HG03558 (cell line): Measurements from ENCODE around the gene THSD8.
"Not testable (repeated sequence)": the region's sequence is repeated elsewhere in the genome, so short reads cannot be mapped to it uniquely, and the experiment has no call there.

Source experiments
- ATAC-seq: cut with Tn5 transposase; IDR thresholded peaks from one replicate; pipeline ENCODE4 v1.9.1; 2021; ENCODE audit warnings: moderate number of reproducible peaks; ENCODE audit not compliant: unreplicated experiment; ENCODE audit errors: extremely low read depth

The THSD8 gene

DNA sequence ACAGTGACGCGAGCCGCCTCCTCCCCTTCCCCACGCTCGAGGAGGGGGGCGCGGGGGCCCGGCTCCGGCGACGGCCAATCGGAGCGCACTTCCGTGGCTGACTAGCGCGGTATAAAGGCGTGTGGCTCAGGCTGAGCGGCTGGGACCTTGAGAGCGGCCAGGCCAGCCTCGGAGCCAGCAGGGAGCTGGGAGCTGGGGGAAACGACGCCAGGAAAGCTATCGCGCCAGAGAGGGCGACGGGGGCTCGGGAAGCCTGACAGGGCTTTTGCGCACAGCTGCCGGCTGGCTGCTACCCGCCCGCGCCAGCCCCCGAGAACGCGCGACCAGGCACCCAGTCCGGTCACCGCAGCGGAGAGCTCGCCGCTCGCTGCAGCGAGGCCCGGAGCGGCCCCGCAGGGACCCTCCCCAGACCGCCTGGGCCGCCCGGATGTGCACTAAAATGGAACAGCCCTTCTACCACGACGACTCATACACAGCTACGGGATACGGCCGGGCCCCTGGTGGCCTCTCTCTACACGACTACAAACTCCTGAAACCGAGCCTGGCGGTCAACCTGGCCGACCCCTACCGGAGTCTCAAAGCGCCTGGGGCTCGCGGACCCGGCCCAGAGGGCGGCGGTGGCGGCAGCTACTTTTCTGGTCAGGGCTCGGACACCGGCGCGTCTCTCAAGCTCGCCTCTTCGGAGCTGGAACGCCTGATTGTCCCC lies 10.4 kb upstream of the THSD8 start, which contains the start of gene JUNB:
JUNB (plus strand) TSS at position 142 of the 706 bp plus-strand sequence; CDS start at position 428, 286 bp downstream.
- ATAC-seq = no peak

DNA sequence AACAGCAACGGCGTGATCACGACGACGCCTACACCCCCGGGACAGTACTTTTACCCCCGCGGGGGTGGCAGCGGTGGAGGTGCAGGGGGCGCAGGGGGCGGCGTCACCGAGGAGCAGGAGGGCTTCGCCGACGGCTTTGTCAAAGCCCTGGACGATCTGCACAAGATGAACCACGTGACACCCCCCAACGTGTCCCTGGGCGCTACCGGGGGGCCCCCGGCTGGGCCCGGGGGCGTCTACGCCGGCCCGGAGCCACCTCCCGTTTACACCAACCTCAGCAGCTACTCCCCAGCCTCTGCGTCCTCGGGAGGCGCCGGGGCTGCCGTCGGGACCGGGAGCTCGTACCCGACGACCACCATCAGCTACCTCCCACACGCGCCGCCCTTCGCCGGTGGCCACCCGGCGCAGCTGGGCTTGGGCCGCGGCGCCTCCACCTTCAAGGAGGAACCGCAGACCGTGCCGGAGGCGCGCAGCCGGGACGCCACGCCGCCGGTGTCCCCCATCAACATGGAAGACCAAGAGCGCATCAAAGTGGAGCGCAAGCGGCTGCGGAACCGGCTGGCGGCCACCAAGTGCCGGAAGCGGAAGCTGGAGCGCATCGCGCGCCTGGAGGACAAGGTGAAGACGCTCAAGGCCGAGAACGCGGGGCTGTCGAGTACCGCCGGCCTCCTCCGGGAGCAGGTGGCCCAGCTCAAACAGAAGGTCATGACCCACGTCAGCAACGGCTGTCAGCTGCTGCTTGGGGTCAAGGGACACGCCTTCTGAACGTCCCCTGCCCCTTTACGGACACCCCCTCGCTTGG lies 9.6 kb upstream of the THSD8 start:
- no peak for ATAC-seq

DNA sequence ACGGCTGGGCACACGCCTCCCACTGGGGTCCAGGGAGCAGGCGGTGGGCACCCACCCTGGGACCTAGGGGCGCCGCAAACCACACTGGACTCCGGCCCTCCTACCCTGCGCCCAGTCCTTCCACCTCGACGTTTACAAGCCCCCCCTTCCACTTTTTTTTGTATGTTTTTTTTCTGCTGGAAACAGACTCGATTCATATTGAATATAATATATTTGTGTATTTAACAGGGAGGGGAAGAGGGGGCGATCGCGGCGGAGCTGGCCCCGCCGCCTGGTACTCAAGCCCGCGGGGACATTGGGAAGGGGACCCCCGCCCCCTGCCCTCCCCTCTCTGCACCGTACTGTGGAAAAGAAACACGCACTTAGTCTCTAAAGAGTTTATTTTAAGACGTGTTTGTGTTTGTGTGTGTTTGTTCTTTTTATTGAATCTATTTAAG lies 9.0 kb upstream of the THSD8 start:
- no peak for ATAC-seq

DNA sequence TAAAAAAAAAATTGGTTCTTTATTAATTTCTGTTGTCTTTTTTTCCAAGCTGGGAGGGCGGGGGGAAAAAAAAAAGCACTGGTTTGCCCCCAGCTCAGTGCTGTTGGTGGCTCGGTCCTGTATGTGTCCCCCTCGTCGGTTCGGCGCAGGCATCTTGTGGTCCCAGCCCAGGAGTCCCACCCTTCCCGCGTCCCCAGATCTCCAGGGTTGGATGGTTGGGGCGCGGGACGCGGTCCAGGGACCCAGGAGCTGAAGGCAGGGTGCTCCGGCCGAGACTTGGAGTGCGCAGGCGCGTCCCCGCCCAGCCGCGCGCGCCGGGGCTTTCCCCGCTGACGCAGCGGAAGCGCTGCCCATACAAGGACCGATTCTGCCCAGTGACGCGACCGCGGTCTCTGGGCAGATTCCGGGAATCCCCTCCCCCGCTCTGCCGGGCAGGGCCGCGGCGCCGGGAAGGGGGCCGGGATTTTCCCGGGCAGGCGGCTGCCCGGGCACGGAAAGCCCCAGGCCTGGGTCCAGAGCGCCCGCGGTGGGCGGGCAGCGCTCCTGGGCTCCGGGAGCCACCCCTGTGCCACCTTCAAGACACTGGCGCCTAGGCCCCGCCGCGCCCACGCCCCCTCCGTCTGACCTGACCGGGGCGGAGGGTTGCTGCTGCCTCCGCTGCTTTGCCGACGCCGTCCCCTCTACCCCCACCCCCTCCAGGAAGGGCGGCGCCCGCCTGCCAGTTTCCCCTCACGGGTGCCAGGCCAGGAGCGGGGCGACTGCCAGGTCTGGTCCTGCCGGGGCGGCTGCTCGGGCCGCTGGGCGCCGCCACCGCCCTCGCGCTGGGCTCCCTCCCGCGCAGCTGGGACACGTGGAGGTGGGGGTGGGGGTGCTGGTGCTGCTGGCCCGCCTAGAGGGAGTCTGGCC lies 8.3 kb upstream of the THSD8 start:
- peak; percentile 23 for ATAC-seq

DNA sequence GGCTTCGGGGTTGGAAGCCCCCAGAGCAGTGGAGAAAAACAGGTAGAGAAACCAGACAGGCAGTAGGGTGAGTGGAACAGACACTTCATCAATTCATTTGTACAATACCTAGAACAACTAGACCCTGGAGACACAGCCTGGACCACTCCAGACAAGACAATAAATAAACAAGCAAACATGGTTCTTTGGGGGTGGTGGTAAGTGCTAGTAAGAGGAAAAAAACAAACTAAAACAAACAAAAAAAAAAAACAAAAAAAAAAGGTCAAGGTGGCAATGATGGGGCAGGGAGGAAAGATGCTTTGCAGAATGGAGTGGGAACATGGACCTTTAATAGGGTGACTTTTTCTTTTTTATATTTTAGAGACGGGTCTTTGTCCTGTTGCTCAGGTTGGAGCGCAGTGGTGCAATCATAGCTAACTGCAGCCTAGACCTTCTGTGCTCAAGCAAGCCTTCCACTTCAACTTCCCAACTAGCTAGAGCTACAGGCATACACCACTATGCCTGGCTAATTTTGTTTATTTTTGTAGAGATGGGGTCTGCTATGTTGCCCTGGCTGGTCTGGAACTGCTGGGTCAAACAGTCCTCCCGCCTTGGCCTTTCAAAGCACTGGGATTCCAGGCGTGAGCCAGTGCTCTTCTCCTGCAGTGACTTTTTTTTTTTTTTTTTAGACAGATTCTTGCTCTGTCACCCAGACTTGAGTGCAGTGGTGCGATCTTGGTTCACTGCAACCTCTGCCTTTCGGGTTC lies 7.5 kb upstream of the THSD8 start:
- ATAC-seq = no peak

DNA sequence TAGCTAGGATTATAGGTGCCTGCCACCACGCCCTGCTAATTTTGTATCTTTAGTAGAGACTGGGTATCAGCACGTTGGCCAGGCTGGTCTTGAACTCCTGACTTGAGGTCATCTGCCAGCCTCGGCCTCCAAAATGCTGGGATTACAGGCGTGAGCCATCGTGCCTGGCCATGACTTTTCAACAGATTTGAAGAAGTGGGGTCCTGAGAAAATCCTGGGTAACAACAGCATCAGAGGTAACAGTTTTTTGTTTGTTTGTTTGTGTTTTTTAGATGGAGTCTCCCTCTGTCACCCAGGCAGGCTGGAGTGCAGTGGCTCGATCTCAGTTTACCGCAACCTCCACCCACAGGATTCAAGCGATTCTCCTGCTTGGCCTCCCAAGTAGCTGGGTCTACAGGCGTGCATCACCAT lies 6.9 kb upstream of the THSD8 start:
- no peak for ATAC-seq

DNA sequence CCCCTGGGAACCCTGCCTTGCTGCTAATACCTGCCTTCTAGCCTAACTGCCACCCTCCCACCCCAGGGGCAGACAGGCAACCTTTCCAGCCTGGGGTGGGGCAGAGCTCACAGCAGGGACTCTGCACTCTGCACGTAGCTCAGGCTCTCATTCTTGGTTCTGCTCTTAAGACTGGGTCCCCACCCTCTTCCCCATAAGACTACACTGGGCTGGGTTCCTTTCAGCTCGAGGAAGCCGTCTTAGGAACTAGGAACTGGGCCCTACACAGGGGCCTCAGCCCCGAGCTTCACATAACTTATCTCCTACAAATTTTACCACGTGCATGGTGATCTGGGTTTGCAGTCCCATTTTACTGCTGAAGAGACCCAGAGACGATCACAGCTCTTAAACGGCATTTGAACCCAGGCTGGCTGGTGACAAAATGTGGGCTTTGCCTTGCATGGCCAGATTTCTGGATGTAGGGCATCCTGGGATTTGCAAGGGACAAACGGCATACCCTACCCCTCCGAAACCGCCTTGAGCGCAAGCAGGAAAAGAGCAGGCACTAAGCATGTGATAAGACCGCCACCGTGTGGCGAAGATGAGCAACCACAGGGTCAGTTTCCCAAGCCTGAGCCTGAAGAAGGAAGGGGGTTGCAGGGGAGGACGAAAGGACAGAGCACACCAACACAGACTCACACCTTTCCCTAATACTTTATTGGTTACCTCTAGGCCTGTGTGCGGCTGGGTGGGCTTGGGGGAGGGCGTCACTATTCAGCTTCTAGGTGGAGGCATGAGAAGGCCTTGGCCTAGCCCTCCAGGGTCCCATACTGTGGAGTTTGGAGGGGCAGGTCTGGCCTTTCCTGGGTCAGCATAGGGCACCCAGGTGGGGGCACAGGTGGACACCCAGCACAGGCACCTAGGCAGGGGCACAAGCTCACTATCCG lies 5.5 kb upstream of the THSD8 start:
- no peak for ATAC-seq

DNA sequence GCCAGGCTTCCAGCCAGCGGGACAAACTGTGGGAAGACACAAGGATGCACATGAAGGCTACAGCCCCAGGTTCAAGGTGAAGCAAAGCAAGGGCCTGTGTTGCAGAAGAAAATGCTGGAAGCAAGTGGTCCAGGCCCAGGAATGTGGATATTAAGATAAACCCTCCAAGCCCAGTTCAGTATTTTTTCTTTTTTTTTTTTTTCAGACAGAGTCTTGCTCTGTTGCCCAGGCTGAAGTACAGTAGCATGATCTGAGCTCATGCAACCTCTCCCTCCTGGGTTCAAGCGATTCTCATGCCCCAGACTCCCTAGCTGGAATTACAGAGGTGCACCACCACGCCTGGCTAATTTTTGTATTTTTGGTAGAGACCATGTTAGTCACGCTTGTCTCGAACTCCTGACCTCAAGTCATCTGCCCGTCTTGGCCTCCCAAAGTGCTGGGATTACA lies 4.7 kb upstream of the THSD8 start:
- no peak for ATAC-seq

DNA sequence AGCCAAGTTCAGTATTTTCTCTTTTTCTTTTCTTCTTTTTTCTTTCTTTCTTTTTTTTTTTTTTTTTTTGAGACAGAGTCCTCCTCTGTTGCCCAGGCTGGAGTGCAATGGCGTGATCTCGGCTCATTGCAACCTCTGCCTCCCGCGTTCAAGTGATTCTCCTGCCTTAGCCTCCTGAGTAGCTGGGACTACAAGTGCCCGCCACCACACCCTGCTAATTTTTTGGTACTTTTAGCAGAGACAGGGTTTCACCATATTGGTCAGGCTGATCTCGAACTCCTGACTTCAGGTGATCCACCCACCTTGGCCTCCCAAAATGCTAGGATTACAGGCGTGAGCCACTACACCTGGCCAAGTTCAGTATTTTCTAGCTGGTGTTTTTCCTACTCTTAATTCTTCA lies 4.3 kb upstream of the THSD8 start:
- ATAC-seq = not testable (repeated sequence)

DNA sequence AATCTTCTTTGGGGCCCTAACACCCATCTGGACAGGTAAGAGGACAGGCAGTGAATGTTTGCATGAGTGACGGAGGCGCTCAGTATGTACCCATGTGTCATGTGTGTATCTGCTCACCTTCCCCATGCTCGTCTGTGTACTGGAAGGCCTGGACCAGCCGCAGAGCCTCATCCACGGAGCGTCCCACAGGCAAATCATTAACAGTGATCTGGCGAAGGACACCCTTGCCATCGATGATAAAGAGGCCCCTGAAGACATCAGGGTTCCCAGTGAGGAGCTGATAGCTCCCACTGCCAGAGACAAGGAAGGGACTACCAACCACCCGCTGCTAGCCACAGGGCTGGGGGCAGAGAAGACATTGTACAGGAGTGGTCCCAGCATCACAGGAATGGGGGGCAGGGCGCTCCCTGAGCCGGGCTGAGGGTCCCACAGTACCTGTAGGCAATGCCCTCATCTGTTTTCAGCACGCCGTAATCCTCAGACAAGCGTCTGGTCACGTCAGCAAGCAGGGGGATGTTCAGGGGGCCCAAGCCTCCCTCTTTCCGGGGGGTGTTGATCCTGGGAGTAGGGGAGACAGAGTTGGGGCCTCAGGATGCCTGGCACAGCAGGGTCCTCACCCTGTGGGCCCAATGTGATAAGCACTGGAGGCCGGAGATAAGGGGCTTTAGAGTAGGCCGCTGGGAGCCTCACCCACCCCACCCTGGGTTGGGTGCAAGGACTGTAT lies 2.0 kb upstream of the THSD8 start:
- no peak for ATAC-seq

DNA sequence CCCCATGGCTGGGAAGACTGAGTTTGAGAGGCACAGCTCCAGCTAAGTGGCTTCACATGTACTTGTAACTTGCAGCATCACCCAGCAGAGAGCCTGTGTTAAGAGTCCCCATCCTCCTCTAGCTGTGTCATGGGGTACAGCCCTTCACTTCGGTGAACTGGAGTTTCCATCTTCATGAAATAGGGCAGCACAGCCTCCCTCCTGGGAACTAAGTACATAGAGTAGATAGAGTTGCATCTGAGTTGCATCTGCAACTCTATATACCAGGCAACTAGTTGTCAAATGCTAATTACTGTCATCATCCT lies 1.5 kb upstream of the THSD8 start:
- ATAC-seq = no peak

DNA sequence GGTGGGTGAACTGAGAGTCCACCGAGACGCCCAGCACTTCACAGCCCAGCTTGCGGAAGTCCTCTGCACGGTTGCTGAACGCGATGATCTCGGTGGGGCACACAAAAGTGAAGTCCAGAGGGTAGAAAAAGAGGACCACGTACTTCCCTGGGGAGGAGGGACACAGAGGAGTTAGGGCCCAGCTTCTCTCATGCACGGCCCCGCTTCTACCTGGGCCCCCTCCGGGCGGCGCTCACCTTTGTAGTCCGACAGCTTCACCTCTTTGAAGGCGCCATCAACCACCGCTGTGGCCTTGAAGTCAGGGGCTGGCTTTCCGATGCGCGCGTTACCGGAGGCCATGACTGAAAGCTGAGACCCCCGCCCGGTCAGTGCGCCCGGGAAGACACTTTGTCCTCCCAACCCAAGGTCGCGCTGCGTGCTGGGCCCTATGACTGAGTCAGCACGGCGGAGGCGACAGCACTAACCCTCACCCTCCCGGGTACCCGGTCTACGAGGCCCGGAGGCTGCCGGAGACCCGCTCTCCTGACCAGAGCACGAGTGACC lies 875 bp upstream of the THSD8 start:
- ATAC-seq = no peak

DNA sequence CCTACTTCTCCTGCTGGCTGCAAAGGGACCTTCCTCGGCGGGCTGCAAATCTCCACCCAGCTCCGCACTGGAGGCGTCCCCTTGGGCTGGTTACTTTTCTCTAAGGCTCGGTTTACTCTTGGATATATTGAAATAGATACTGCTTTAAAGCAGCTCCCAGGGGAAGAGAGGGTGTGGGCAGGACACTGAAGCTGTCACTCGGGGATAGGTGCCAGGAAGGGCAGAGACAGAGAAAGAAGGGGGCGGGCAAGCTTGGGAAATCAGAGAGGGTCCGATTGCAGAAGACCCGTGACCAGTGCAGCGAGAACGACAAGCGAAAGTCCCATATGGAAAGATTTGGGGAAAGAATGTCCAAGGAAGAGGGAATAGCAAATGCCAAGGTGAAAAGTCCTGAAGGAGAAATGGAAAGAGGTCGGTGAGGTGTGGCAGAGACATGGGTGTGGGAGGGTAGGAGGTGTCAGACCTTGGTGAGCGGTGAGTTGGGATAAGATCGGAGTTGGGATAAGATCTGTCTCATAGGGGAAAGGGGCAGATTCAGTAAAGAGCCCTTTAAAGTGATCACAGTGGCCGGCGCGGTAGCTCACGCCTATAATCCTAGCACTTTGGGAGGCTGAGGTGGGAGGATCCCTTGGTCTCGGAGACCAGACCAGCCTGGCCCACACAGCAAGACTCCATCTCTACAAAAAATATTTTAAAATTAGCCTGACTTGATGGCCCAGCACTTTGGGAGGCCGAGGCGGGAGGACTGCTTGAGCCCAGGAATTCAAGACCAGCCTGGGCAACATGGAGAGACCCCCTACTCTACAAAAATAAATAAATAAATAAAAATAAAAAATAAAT lies 618 bp downstream of the THSD8 start:
- ATAC-seq = no peak

DNA sequence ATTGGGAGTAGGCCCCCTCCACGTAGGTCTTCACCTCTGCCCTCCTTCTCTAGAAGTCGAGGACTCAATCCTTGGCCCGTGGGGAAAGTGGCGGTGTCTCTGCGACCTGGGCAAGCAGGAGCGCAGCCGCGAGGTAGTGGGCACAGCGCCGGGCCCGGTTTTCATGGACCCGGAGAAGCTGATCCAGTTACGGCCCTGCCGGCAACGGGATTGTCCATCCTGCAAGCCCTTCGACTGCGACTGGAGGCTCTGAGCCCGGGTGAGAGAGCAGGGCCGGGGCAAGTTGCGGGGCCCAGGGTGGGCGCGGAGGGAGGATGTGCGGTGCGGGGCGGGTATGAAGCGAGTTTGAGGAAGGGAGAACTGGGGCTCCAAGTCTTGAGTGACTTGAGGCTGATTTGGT lies 2.2 kb downstream of the THSD8 start:
- no peak for ATAC-seq

DNA sequence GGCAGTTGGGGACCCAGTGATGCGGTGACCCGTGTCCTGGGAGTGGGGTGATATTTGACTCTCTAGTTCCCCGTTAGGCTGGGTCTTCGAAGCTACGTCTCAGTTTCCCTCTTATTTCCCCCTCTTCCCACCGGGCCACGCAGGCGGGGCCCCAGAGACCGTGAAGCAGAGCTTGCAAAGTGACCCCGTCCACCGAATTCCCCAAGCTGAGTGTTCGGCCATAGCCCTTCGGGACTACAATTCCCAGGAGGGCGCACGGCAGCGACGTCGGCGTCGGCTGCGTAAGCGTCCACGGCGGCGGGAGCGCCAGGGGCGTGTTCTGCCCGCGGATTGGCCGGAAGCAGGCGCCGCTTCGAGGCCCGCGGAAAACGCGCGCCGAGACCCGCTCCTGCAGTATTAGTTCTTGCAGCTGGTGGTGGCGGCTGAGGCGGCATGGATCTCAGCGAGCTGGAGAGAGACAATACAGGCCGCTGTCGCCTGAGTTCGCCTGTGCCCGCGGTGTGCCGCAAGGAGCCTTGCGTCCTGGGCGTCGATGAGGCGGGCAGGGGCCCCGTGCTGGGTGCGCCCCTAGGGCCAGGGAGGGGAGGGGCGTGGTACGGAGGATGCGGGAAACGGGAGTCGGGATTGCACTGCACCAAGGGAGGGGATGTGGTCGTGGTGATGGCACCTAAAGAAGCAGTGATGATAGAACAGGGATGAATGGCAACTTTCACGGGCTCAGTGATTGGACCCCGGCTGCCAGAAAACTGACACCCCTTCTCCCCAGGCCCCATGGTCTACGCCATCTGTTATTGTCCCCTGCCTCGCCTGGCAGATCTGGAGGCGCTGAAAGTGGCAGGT lies 4.6 kb downstream of the THSD8 start, which contains the start of gene RNASEH2A:
RNASEH2A (plus strand) TSS at position 343 of the 840 bp plus-strand sequence; CDS start at position 433, 90 bp downstream.
- ATAC-seq = peak; percentile 48

DNA sequence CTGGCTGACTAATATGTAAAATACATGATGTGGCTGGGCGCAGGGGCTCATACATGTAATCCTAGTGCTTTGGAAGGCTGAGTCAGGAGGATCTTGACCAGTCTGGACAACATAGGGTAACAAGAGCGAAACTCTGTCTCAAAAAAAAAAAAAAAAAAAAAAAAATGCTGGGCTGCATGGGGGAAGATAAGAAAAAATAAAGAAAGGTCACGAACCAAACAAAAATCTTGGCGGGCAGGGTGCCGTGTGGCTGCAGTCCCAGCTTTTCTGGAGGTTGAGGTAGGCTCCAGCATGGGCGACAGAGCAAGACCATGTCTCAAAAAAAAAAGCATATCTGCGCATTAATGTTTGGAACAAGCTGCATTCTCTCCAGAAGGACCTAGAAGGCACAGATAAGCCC lies 13.2 kb downstream of the THSD8 start:
- no peak for ATAC-seq
